ENCODE results near the gene MPO. TPM values are rescaled to one million over a fixed set of nuclear protein-coding genes. Genes with fewer than 3 reads are reported as not detected.

MPO gene
- polyA plus RNA-seq, 1 experiment = not detected

- TF ChIP-seq CTCF (IDR thresholded peaks at IDR 0.05; ENCODE audit: low read depth, low read length) = no peak
- no peaks in the 10 kb centered on the region for H3K27me3 ChIP-seq (ENCODE audit: control insufficient read depth, insufficient read depth, low read length)
- DNase-seq (ENCODE audit: low read depth, low spot score) = no peak
- no peaks in the 10 kb centered on the region; the same call in 1 of the 2 replicates for H3K9me3 ChIP-seq (ENCODE audit: control insufficient read depth, insufficient read depth, low read length)
- ChIA-PET POLR2A (no interaction called here), CTCF (interaction anchor here (0.6 kb wide), 2 partner anchors 59 to 61 kb away, joined by 3 to 6 read pairs; no protein-coding TSS in a partner anchor)
- H3K27ac ChIP-seq (ENCODE audit: low read depth, low read length) = no peak overlapping the region
- H3K4me3 ChIP-seq (ENCODE audit: low read depth, low read length) = no peak overlapping the region
These were observed 30.0 kb upstream of the MPO start for GRCh38 chr17:58310511-58311428.

GRCh38 chr17:58309918-58310259, 29.2 kb upstream of the MPO start:
- no peaks in the 10 kb centered on the region; the same call in 1 of the 2 replicates for H3K9me3 ChIP-seq (ENCODE audit: control insufficient read depth, insufficient read depth, low read length)
- no peak for DNase-seq (ENCODE audit: low read depth, low spot score)
- TF ChIP-seq CTCF (IDR thresholded peaks at IDR 0.05; ENCODE audit: low read depth, low read length) = no peak
- no peaks in the 10 kb centered on the region for H3K27me3 ChIP-seq (ENCODE audit: control insufficient read depth, insufficient read depth, low read length)
- H3K4me3 ChIP-seq (ENCODE audit: low read depth, low read length) = no peak overlapping the region
- CTCF ChIA-PET = interaction anchor here (0.6 kb wide), 2 partner anchors 60 kb away, joined by 3 to 6 read pairs; no protein-coding TSS in a partner anchor
- POLR2A ChIA-PET = no interaction called here
- no peak overlapping the region for H3K27ac ChIP-seq (ENCODE audit: low read depth, low read length)

- POLR2A ChIA-PET = no interaction called here
- no peak for TF ChIP-seq CTCF (IDR thresholded peaks at IDR 0.05; ENCODE audit: low read depth, low read length)
- DNase-seq (ENCODE audit: low read depth, low spot score) = no peak
- Histone ChIP-seq H3K27me3 (ENCODE audit: control insufficient read depth, insufficient read depth, low read length) (no peaks in the 10 kb centered on the region), H3K27ac (ENCODE audit: low read depth, low read length) (no peak overlapping the region), H3K4me3 (ENCODE audit: low read depth, low read length) (no peak overlapping the region), H3K9me3 (ENCODE audit: control insufficient read depth, insufficient read depth, low read length) (no peaks in the 10 kb centered on the region; the same call in 1 of the 2 replicates)
- CTCF ChIA-PET = interaction anchor here (0.6 to 2.2 kb wide), 3 partner anchors 59 to 108 kb away, joined by 3 to 12 read pairs (median 4); partner anchors contain the start of gene RNF43
These were observed 28.5 kb upstream of the MPO start for GRCh38 chr17:58308985-58309917.

- Histone ChIP-seq H3K9me3 (ENCODE audit: control insufficient read depth, insufficient read depth, low read length) (no peaks in the 10 kb centered on the region; the same call in 1 of the 2 replicates), H3K4me3 (ENCODE audit: low read depth, low read length) (no peak overlapping the region), H3K27me3 (ENCODE audit: control insufficient read depth, insufficient read depth, low read length) (no peaks in the 10 kb centered on the region), H3K27ac (ENCODE audit: low read depth, low read length) (no peak overlapping the region)
- ChIA-PET CTCF (interaction anchor here (1.5 to 2.2 kb wide), 2 partner anchors 58 to 109 kb away, joined by 4 to 12 read pairs; partner anchors contain the start of gene RNF43), POLR2A (no interaction called here)
- DNase-seq (ENCODE audit: low read depth, low spot score) = no peak
- peak; percentile 38 for TF ChIP-seq CTCF (IDR thresholded peaks at IDR 0.05; ENCODE audit: low read depth, low read length)
These were observed 27.6 kb upstream of the MPO start for GRCh38 chr17:58308173-58308984.
